Left forelimb (tissue), 1 donor: ENCODE data around the gene SECTM1.

Source experiments
- DNase-seq: peaks from one replicate; pipeline ENCODE4 v3.0.0-alpha.2; 2018; ENCODE audit warnings: low spot score

The SECTM1 gene

DNA sequence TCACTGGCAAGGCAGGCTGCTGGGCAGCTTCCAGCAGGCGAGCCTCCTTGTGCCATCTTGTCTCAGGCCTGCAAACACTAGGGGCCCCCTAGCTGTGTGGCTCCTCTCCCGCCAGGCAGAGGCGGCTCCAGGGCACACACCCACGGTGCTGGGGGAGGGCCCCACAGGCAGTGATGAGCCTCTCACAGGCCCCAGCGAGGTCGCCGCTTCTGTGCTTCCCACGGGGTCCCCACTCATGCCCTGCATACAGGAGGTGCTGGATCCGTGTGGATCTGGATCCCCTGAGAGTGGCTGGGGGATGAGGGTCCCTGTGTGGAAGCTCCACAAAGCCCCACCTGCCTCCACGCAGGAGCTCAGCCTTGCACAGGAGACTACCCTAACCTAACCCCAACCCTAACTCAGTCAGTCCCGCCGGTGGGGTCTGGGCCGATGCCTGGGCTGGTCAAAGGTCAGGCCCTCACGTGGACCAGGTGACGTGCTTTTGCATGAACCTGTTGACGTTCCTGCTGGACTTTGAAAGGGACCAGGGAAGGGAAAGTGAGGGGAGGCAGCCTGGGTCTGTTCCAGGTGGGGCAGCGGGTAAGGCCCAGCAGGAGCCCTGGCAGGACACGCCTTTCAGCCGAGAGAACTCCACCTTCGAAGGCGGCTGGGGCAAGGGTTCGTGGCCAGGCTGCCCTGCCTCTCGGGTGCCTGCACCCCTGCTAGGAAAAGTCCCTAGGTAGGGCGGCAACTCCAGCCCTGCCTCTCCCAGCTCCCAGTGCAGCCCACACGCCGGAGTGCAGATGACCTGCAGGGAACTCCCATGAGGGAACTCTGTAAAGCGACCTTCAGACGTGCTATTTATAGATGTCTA is 5.2 kb downstream of the SECTM1 start:
- no peak for DNase-seq

DNA sequence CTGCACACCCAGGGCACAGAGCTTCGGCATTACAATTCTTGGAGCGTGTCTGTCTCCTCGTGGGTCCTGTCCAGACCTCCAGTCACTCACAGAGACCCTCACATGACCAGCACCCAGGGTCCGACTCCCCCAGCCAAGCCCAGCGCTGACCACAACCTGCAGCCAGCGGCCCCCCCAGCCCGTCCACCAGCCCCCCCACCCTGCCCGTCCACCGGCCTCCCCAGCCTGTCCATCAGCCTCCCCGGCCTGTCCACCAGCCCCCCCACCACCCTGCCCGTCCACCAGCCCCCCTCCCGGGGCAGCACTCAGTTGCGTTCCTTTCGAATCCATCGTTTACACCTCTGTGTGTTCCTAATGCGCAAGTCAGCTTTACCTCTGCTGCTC is 5.8 kb downstream of the SECTM1 start:
- DNase-seq: no peak

DNA sequence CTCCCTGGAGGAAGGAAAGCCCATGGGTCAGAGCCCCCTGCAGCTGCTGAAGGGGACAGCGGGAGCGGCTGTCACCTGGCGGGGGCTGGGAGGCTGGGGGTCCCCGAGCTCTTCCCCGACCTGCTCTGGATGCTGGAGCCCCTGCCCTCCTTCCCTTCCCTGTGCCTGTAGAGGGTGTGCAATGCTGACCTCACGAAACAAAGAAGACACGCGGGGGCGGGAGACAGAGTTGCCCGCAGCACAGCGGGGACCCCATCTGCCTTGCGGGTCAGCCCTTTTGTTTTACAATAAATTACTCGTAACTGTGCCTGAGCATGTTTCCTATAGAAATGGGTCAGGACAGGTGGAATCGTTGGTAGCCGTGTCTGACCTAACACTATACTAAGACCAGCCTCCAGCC is 6.3 kb downstream of the SECTM1 start:
- DNase-seq: no peak

DNA sequence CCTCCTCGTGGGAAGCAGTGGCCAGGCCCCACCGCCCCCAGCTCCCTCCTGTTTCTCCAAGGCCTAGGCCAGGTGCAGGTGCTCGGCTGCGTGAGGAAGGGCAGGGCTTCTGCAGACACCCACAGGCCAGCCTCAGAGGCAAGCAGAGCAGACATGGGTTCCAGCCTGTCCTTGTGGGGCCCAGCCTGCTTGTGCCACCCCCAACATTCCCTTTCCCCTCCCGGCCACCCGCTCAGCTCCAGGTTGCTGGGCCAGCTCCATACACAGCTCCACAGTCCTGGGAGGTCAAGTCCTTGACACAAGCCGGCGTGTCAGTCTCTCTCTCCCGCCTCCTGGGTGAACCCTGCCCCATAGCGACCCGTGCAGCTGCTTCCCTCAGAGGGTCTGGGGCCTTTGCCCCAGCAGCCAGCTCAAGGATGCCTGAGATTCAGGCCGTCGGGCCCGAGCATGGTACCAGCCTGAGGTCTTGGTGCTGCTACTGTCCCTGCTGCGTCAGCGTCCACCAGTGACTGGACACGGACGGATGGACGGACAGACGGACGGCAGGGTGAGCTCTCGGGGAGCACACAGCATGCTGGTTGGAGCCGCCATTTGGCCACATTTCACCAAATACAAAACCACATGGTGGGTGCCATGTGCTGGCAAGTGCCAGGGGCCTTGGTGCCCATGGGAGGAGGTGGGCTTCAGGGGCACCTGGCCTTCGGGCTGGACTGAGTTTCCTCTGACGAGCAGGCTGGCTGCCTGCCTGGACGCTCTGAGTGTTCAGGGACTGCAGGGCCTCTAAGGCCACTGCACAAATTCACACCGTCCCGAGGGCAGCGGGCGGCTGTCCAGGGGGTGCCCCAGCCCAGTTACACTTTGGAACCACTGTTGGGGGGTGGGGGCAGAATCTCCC is 8.0 kb downstream of the SECTM1 start:
- no peak for DNase-seq

DNA sequence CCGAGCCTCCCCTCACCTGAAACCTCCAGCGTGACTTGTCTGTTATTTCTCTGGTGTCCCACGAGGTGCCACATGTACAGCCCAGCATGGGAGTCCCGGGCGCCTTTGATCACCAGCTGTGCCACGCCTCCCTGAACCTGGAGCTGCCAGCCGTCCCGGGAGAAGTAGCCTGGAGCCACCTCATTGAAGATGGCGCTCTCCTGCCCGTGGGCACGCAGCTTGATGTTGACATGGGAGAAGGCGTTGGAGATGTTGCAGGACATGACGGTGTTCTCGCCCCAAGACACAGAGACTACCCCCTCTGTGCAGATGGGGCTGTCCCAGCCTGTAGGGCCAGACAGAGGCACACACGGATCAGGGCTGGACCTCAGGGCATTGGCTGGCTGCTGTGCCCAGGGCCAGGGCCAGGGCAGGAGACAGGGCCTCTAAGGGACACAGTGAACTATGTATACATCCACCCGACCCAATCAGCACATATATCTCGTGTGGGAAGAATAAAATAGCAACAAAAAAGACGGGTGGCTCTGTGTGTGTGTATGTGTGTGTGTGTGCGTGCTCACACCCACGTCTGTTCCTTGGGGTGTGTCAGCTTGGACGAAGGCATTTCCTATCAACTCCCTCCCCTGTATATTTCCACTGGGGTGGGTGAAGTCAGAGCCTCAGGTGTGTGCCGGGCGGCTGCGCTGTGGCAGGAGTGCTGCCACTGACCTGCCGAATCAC is 8.8 kb downstream of the SECTM1 start:
- no peak for DNase-seq

DNA sequence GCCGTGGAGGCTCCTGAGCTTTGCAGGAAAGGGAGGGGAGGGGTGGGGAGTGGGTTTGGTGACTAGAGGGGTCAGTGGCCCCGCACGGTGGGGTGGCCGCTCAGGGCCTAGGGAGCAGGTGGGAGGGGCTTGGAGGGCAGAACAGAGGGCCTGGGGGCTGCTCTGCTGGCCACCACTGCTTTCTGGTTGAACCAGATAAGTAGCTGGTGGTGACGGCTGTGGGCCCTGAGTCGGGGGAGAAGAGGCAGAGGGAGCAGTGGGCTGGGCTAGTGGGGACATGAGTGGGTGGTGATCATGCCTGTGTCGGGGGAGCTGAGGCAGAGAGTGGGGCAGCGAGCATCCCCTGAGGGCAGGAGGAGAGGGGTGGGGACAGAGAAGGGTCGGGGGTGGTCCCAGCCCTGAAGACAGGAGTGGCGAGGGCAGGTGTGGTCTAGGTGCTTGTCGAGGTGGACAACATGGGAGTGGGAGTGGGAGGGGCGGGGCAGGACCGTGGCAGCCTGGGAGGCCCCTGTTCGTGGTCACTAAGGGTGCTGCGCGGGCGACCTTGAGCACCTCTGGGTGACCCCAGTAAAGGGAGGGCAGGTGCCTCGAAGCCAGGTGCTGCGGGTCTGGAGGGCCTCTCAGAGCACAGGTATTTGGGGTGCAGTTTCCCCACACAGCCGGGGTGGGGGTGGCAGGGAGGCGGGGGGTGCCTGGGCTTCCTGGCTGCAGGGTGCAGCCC is 9.9 kb downstream of the SECTM1 start:
- DNase-seq: no peak

DNA sequence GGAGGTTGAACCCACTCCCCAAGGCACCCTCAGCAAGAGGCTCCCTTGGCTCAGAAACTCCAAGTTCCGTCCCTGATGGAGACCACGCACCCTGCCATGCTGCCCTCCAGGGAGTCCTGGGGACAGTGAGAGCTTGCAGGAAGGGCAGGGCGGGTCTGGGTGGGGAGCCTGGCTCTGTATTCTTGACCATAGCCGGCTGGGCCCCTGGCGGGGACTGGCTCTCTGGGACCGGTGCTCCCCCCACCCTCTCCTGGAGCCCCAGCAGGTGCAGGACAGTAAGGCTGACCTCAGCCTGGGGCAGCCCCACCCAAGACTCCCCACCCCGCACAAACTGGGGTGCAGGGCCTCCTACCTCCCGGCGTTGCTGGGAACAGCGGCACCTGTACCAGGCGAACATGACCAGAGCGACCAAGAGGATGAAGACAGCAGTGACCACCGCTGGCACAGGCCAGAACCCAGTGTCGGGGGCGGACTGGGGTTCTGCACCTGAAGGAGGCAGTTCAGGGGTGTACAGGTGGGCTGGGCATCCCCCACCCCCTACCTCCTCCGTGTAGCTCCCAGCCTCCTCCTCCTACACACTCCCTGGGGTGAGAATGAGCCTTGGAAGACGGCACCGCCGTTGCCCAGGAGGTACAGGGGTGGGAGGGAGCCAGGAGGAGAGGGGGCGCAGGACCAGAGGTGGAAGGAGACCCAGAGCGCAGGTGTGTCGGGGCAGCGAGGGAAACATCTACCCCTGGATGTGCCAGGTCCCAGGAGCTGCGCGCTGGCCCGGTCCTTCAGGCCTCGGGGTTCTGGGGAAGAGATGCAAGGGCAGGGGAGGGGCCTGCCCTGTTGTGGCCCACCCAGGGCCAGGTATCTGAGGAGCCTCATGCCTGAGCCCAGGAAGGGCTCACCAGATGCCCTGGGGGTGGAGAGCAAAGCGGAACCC is 10.8 kb downstream of the SECTM1 start:
- DNase-seq: no peak

DNA sequence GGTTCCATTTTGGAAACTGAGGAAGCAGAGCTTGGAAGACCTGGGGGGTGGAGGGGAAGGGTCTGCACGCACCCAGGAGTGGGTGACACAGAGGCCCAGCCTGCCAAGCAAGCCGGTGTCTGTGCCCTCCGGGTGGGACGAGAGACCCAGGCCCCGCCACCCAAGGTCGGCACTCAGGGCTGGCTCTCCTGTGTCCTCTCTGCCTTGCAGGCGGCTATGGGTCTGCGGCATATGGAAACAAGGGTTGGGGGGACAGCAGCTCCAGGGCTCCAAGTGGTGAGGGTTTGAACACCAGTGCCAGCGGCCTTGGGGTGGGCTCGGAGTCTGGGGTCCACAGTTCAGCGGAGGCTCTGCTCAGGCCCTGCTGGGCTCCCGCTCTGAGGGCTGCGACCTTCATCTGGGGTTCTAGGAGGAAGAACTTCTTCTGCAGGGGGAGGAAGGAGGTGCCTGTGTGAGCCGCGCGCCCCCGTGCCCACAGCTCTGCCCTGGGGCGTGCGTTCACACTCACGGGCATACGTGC is 11.6 kb downstream of the SECTM1 start:
- DNase-seq: no peak

DNA sequence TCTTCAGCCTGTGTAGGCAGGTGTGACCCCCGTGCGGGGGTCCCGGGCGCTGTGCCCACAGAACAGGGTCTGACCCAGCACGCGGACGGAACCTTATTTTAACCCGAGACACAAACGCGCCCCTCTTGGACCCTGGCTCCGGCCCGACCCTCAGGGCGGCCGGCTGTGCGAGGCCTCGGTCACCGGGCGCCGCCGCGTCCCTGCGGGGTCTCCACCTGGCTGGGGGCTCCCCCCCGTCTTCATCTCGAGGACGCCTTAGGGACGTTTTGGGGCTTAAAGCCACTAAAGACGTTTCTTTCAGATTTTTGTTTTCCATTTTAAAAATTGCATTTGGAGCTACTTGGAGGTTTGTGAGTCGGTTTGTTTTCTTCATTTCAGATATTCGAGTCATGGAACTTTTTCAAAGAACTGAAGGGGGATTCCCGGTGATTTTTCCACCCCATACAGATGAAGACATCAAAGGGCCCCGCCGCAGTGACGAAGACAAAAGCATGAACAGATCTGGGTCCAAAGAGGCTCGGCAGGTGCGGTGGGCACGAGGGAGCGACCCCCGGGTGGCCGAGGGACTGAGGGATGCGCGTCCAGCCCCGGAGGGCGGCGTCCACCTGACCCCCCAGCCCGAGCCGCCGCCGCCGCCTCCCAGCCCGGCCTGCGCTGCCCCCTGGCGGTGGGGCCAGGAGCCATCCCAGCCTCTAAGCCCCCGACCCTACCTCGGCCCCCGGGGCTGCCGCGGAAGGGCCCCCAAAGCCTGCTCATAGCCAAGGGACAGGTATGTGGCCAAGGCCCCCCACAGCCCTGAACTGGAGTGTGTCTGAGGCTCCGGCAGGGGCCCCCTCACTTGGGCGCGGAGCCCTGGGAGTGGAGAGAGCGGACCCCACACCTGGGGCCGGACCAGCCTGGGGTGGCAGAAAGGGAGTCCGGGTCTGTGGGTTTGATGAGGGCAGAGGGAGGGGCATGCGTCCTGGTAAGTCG is 12.3 kb downstream of the SECTM1 start:
- no peak for DNase-seq

DNA sequence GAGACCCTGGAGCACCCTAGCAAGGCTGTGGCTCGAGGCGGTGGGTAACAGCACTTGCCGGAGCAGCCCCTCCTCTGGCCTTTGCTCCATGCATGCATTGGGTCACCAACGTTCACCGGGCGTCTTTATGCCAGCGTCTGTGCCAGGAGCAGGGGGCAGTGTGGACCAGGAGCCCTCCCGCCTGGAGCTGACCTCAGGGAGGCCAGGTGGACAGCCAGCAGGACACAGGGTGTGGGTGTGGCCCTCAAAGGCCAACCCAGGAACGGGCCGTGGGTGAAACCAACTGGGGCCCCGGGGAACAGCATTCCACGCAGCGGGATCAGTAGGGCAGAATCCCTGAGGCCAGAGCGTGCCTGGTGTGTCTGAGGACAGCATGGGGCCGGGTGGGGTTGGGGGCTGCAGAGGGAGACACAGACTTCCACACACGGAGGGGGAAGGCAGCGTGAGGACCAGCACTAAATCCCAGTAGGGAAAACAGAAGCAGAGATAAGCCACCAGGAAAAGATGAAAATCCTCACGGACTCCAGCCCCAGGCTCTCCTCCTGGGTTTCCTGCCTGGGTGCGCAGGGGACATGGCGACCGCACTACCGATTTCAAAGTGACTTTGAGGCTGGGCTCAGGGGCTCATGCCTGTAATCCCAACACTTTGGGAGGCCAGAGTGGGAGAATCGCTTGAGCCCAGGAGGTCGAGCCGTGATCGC is 13.3 kb downstream of the SECTM1 start:
- no peak for DNase-seq

DNA sequence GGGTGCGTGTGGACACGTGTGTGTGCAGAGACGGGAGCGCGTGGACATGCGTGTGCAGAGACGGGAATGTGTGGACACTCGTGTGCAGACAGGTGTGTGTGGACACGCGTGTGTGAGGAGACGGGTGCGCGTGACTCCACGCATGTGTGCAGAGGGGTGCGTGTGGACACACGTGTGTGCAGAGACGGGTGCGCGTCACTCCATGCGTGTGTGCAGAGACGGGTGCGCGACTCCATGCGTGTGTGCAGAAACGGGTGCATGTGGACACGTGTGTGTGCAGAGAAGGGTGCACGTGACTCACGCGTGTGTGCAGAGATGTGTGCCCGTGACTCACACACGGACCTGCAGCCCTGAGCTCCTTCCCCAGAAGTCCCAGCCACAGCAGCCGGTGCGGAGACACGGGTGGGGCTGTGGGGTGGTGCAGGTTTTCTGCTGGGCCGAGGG is 13.9 kb downstream of the SECTM1 start:
- DNase-seq: no peak

DNA sequence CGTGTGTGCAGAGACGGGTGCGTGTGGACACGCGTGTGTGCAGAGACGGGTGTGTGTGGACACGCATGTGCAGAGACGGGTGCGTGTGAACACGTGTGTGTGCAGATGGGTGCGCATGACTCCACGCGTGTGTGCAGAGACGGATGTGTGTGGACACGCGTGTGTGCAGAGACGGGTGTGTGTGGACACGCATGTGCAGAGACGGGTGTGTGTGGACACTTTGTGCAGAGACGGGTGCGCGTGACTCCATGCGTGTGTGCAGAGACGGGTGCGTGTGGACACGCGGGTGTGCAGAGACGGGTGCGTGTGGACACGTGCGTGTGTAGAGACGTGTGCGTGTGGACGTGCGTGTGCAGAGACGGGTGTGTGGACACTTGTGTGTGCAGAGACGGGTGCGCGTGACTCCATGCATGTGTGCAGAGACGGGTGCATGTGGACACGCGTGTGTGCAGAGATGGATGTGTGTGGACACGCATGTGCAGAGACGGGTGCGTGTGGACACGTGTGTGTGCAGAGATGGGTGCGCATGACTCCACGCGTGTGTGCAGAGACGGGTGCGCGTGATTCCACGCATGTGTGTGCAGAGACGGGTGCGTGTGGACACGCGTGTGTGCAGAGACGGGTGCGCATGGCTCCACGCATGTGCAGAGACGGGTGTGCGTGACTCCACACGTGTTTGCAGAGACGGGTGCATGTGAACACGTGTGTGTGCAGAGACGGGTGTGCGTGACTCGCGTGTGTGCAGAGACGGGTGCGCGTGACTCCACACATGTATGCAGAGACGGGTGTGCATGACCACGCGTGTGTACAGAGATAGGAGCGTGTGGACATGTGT is 14.6 kb downstream of the SECTM1 start:
- DNase-seq: no peak

DNA sequence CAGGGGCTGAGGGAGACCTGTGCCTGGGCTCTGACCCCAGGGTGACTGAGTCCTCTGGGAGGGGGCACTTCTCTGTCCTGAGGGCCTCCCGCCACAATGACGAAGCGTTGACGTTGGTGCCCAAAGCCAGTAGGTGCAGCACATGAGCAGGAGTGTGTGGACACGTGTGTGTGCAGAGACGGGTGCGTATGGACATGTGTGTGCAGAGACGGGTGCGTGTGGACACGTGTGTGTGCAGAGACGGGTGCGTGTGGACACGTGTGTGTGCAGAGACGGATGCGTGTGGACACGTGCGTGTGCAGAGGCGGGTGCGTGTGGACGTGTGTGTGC is 15.4 kb downstream of the SECTM1 start:
- DNase-seq: no peak

DNA sequence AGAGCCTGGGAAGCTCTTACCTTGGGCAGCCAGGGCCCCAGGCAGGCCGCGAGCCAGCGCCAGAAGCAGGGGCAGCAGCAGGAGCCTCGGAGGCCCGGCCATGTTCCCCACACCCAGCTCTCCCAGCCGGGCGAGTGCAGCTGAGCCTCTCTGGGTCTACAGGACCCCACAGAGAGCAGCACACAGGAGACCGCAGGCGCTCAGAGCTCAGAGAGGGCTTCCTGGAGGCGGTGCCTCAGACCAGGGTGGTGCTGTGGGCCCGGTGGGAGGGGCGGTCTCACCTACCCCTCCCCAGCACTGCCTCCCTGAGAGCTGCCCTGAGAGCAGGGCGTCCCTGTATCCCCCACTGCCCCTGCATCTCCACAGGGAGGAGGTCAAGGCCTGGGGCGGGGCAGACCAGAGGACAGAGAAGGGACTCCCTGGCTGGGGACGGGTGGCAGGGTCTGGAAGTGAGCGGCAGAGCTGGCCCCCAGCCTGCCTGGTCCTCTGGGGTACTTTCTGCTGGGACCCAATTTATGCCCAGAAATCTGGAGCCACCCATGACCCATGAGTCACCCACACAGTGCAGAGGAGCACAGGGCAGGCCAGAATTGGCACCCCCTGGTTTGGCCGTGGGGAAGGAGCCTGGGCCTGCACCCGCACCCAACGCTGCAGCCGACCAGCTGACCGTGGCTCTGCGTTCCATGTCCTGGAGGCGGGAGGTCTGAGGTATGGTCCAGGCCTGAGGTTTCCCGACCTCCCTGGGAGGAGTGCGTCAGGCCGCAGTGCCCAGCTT is 16.0 kb downstream of the SECTM1 start, which contains the start of gene CD7:
TSS of gene CD7 (minus strand) at position 215 of the 775 bp plus-strand sequence. CDS start at position 102, 113 bp downstream.
- DNase-seq: no peak

DNA sequence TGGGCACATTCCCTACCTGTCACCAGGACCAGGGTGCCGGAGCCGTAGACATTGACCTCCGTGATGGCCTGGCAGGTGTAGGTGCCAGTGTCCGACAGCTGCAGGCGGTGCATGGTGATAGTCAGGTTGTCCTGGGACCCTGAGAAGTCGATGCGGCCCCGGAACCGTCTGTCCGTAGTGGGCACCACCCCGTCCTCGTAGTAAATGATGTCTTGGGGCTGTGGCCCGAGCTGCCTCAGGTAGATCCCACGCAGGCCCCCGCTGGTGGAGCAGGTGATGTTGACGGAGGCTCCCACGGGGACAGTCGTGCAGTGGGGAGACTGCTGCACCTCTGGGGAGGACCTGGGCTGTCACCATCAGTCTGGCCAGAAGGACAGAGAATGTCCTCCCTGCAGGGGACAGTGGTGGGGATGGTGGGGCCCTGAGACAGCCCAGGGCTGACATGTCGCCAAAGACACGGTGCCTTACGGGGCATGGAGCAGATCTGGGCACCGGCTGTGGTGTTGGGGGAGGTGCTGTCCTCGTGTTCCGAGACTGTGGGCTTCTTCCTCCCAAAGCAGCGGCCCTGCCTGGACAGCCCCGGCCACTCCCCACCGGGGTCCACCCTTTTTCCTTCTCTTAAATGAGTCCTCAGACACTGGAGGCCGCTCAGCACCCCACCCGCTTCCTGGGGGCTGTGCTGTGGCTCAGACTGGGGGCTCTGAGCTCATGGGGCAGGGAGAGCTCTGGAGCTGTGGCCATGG is 16.7 kb downstream of the SECTM1 start:
- DNase-seq: no peak

DNA sequence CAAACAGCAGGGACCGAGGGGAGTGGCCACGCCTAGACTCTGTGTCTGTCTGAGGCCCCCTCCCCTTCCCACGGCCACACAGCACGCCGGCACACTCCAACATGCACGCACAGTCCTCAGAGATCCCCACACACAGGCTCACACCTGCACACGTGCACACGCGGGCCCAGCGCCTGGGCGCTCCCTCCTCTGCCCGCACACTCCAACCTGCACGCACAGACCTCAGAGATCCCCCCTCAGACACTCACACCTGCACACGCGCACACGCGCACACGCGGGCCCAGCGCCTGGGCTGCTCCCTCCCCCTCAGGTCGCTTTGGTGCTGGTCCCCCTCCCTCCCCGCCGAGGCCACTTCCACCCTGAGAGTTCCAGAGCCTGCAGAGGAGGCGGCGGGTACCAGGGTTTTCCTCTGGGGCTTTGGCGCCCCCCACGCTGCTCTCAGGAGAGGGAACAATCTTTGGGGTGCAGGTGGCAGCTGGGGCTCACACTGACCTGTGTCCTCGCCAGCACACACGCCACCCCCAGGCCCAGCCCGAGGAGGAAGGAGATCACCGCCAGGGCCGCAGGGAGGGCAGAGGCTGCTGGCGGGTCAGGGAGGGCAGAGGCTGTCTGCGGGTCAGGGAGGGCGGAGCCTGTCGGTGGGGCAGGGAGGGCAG is 17.7 kb downstream of the SECTM1 start:
- no peak for DNase-seq
